ENCODE data around the gene EPHB1. TPM values are rescaled to one million over a fixed set of nuclear protein-coding genes. Genes with fewer than 3 reads are reported as not detected.

Gene EPHB1
- total RNA-seq, 1 experiment from 2014 or later = 2.8 TPM

- no peak overlapping the region for H3K14ac ChIP-seq (ENCODE audit: insufficient read depth, low read length)
- H4K8ac ChIP-seq (replicated peaks; ENCODE audit: insufficient read length, low read depth, low read length) = no peak overlapping the region
- no peak overlapping the region for H3K4ac ChIP-seq (ENCODE audit: low read depth, low read length)
- H4K91ac ChIP-seq (ENCODE audit: insufficient read length, low read depth, low read length) = no peak overlapping the region
- no peaks in the 10 kb centered on the region for H3K79me2 ChIP-seq (ENCODE audit: insufficient read depth, low read length)
- H3K56ac ChIP-seq (ENCODE audit: insufficient read length, low read depth, low read length) = no peak overlapping the region
- H4K20me1 ChIP-seq (ENCODE audit: control insufficient read depth, insufficient read depth, insufficient read length) = no peaks in the 10 kb centered on the region
- no peak overlapping the region for H2BK15ac ChIP-seq (ENCODE audit: low read depth, low read length)
- Mint-ChIP-seq H3K4me1 (peaks cover 8 to 12% of the 10 kb centered on the region in 2 experiments), H3K36me3 (ENCODE audit: insufficient read depth in 1 of 3, low read depth in 3 of 3) (no peaks in the 10 kb centered on the region), H3K27ac (no peak overlapping the region), H3K9me3 (no peaks in the 10 kb centered on the region; a peak in 2 of 5 replicates), H3K27me3 (ENCODE audit: low read depth) (no peaks in the 10 kb centered on the region), H3K4me3 (no peak overlapping the region)
- no peaks in the 10 kb centered on the region for H3K27me3 ChIP-seq (ENCODE audit: insufficient read depth, low read length)
- H2BK120ac ChIP-seq (ENCODE audit: low read depth, low read length, poor library complexity, severe bottlenecking) = no peak overlapping the region
- no peaks in the 10 kb centered on the region for H3K9me3 ChIP-seq (ENCODE audit: control insufficient read depth, low read depth, low read length)
- no peak for DNase-seq
- no peak overlapping the region for H3T11ph ChIP-seq (ENCODE audit: low read length)
- H2BK20ac ChIP-seq (ENCODE audit: low read depth, low read length, poor library complexity, severe bottlenecking) = no peak overlapping the region
- no peak overlapping the region for H3K27ac ChIP-seq (ENCODE audit: insufficient read length, low read depth, low read length)
- H2AFZ ChIP-seq (ENCODE audit: low read length) = no peak overlapping the region
- no peak overlapping the region for H2AK5ac ChIP-seq (ENCODE audit: insufficient read length, low read length)
- 0 out of 3 replicates have a peak, but pooled peaks have one; percentile 9 for TF ChIP-seq CTCF (conservative IDR thresholded peaks at IDR 0.05)
- H4K5ac ChIP-seq (ENCODE audit: insufficient read length, low read depth, low read length) = no peak overlapping the region
- no peak overlapping the region for H2BK5ac ChIP-seq (ENCODE audit: insufficient read length, low read length)
- no peaks in the 10 kb centered on the region for H3K23me2 ChIP-seq (ENCODE audit: insufficient read length, low read depth, low read length, poor library complexity, severe bottlenecking)
- H3K79me1 ChIP-seq (ENCODE audit: insufficient read depth, low read depth, low read length, poor library complexity, severe bottlenecking) = no peaks in the 10 kb centered on the region
- no peaks in the 10 kb centered on the region for H3K4me1 ChIP-seq (ENCODE audit: insufficient read depth, low read length)
- WGBS (ENCODE audit: extremely low coverage, insufficient read length, low lambda C conversion rate) = no CpG with 5 or more reads among the region's 4 CpGs
- H2BK12ac ChIP-seq (ENCODE audit: insufficient read length, low read depth, low read length) = no peak overlapping the region
- H3K4me2 ChIP-seq (ENCODE audit: insufficient read depth, insufficient read length, low read length) = no peak overlapping the region
- H3K18ac ChIP-seq (ENCODE audit: insufficient read length, low read depth, low read length) = no peak overlapping the region
- H3K9ac ChIP-seq (ENCODE audit: extremely low read depth, insufficient read length, low read length) = no peak overlapping the region
- H3K23ac ChIP-seq (ENCODE audit: insufficient read length, low read depth, low read length) = no peak overlapping the region
These were observed 256.4 kb downstream of the EPHB1 start for GRCh38 chr3:135051409-135051973.

Data from H9 (cell line).